Measurements from ENCODE around the gene PIRT. TPM values are rescaled to one million over a fixed set of nuclear protein-coding genes. Genes with fewer than 3 reads are reported as not detected.

Gene PIRT
- total RNA-seq, 4 donors from 2014 or later = 0.42 to 3.5 (median 1.5) TPM

DNA sequence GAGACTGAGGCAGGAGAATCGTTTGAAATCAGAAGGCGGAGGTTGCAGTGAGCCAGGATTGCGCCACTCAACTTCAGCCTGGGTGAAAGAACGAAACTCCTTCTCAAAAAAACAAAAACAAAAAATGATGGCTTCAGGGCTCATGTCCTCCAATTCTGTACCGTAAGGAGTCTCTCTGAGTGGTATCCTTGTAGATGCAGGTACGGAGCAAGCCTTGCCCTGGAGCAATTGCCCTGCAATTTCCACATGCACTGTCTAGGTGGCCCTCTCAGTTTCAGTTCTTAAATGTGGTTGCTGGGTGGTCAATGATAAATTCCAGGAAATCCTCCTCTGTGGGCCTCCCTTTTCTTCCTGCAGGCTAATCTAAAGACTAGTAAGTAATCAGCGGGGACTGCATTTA, 44.6 kb downstream of the PIRT start:
- Histone ChIP-seq H3K4me3 (no peak overlapping the region), H3K36me3 (no peaks in the 10 kb centered on the region), H3K4me1 (peaks cover 9 to 25% (median 16%) of the 10 kb centered on the region in 4 donors), H3K27ac (replicated peaks in 1 of 4) (no peak overlapping the region), H3K27me3 (no peaks in the 10 kb centered on the region), H3K9me3 (no peaks in the 10 kb centered on the region)
- no peak for DNase-seq (ENCODE audit: extremely low spot score)
- intact Hi-C loops (cut with DNase I) = no loop called here
- WGBS = 86% methylated on average over 7 of the region's 7 CpGs
- TF ChIP-seq, protein P1, sequence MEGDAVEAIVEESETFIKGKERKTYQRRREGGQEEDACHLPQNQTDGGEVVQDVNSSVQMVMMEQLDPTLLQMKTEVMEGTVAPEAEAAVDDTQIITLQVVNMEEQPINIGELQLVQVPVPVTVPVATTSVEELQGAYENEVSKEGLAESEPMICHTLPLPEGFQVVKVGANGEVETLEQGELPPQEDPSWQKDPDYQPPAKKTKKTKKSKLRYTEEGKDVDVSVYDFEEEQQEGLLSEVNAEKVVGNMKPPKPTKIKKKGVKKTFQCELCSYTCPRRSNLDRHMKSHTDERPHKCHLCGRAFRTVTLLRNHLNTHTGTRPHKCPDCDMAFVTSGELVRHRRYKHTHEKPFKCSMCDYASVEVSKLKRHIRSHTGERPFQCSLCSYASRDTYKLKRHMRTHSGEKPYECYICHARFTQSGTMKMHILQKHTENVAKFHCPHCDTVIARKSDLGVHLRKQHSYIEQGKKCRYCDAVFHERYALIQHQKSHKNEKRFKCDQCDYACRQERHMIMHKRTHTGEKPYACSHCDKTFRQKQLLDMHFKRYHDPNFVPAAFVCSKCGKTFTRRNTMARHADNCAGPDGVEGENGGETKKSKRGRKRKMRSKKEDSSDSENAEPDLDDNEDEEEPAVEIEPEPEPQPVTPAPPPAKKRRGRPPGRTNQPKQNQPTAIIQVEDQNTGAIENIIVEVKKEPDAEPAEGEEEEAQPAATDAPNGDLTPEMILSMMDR (IDR thresholded peaks at IDR 0.05) = no peak
- TF ChIP-seq POLR2A (IDR thresholded peaks at IDR 0.05; ENCODE audit: low read depth) (no peak), POLR2AphosphoS5 (IDR thresholded peaks at IDR 0.05) (no peak), EP300 (IDR thresholded peaks at IDR 0.05) (no peak)

DNA sequence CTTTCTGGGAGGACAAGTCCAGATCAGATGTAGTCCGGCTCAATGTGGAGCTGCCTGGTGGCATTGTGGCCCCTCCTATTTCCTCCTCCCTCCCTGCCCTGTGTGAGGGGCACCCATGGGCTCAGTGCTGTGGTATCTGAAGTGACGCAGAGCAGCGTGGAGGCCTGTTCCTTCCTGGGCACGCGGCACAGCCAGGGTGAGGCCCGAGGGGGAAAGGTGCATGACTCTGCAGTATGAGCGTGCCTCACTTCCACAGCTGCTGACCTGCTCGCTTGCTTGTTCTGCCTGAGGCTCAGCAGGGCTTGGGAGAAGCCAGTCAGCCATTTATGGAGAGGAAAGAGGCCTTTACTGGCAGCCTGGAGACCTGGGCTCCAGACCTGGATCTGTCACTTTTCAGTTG, 45.7 kb downstream of the PIRT start:
- no peak for DNase-seq (ENCODE audit: extremely low spot score)
- Histone ChIP-seq H3K4me3 (no peak overlapping the region), H3K4me1 (peaks cover 6 to 20% (median 11%) of the 10 kb centered on the region in 4 donors), H3K27ac (replicated peaks in 1 of 4) (no peak overlapping the region), H3K27me3 (no peaks in the 10 kb centered on the region), H3K9me3 (no peaks in the 10 kb centered on the region), H3K36me3 (no peaks in the 10 kb centered on the region)
- intact Hi-C loops (cut with DNase I) = no loop called here
- TF ChIP-seq POLR2AphosphoS5 (IDR thresholded peaks at IDR 0.05) = no peak
- TF ChIP-seq POLR2A (IDR thresholded peaks at IDR 0.05; ENCODE audit: low read depth) = no peak
- TF ChIP-seq EP300 (IDR thresholded peaks at IDR 0.05) = no peak
- TF ChIP-seq, protein P1 (IDR thresholded peaks at IDR 0.05) = no peak
- WGBS = 80% methylated on average over 1 of the region's 8 CpGs

DNA sequence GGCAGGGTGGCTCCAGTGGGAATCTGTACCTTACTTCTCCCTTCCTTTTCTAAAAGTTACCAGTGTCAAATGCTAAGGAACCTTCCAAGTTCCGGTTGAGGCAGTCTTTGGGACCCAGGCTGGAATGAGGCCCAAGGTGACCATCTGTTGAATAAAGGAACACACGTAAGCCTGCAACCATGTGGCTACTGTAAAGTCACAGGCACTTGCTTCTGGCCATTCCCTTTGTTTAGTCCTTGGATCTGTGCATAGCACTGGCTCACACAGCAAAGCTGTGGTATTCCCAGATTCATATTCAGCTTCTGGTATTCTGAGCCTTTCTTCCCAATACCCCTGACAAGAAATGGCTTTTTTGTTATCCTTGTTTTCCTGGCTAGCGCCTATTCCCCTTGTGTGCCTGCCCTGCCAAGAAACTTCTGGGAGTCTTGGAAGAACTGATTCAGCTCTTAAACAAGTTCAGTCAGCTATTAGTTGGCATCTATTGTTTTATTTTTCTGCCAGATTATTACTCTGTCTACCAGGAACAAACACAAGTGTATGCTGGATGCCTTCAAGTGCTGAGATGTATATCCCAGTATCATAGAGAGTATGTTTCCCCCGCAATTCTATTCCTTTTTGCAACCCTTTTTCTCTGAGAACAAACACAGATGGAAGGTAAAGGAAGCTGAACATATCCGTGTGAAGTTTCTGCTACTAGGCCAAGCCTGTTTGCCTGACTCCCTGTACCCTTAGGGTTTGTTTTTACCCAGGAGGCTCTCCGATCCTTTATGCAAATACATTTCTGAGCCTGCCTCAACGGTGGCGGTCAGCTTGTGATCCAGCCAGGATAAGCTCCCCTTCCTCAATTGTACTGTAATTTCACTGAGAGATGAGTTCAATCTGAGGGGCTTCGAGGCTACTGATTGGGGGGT, 47.1 kb downstream of the PIRT start:
- 73% methylated on average over 9 of the region's 9 CpGs for WGBS
- no peak for DNase-seq (ENCODE audit: extremely low spot score)
- no peaks in the 10 kb centered on the region for H3K27me3 ChIP-seq
- H3K36me3 ChIP-seq = no peaks in the 10 kb centered on the region
- no peak overlapping the region for H3K27ac ChIP-seq (replicated peaks in 1 of 4)
- H3K9me3 ChIP-seq = no peaks in the 10 kb centered on the region
- TF ChIP-seq POLR2A (IDR thresholded peaks at IDR 0.05; ENCODE audit: low read depth) (no peak), POLR2AphosphoS5 (IDR thresholded peaks at IDR 0.05) (no peak), EP300 (IDR thresholded peaks at IDR 0.05) (no peak)
- TF ChIP-seq, protein P1 (IDR thresholded peaks at IDR 0.05) = no peak
- intact Hi-C loops (cut with DNase I) = no loop called here
- H3K4me3 ChIP-seq = no peak overlapping the region
- H3K4me1 ChIP-seq = peaks cover 6 to 20% (median 11%) of the 10 kb centered on the region in 4 donors

DNA sequence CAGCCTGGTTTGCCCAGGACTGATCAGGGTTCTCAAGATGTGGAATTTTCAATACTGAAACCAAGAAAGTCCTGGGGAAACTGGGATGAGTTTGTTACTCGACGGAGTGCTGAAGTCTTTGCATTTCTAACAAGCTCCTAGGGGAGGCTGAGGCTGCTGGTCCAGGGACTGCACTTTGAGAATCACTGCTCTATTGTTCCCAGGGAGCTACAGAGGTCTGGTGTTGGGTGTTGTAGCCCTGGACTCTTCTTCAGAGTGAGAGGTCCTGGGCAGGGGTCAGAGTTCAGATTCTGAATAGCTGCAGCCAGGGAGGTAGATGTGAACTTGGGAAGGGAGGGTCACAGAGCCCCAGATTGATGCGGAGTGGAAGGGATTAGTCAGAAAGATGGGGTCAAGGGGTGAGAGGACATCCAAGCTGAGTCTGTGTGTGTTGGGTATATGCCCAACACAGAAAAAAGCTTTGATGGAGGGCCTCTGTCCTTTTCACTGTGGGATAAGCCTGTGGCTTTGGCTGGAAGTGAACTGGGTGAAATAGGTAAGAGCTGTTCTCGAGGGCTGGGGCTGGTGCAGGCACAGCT, 48.1 kb downstream of the PIRT start:
- 86% methylated on average over 4 of the region's 4 CpGs for WGBS
- H3K4me1 ChIP-seq = peaks cover 6 to 20% (median 11%) of the 10 kb centered on the region in 4 donors
- H3K9me3 ChIP-seq = no peaks in the 10 kb centered on the region
- no peaks in the 10 kb centered on the region for H3K27me3 ChIP-seq
- intact Hi-C loops (cut with DNase I) = no loop called here
- no peak overlapping the region for H3K27ac ChIP-seq (replicated peaks in 1 of 4)
- H3K36me3 ChIP-seq = no peaks in the 10 kb centered on the region
- no peak overlapping the region for H3K4me3 ChIP-seq
- TF ChIP-seq POLR2A (IDR thresholded peaks at IDR 0.05; ENCODE audit: low read depth) = no peak
- TF ChIP-seq, protein P1 (IDR thresholded peaks at IDR 0.05) = no peak
- TF ChIP-seq POLR2AphosphoS5 (IDR thresholded peaks at IDR 0.05) = no peak
- no peak for TF ChIP-seq EP300 (IDR thresholded peaks at IDR 0.05)
- DNase-seq (ENCODE audit: extremely low spot score) = no peak

Data from esophagus muscularis mucosa (tissue), 4 donors.